Lower leg skin (tissue), 4 donors: ENCODE results near the gene PRKCE. TPM values are rescaled to one million over a fixed set of nuclear protein-coding genes. Genes with fewer than 3 reads are reported as not detected.

Source experiments
- DNase-seq, 2 donors: peaks; one replicate each; pipeline ENCODE4 v3.0.0-alpha.2; 2019; ENCODE audit warnings: low spot score in 2 of 2
- H3K4me3 ChIP-seq: fragments of 200-600 bp; sonication (generic); 2 replicates; pipeline ENCODE4 v1.5.1; 2017; ENCODE audit warnings: mild to moderate bottlenecking, low read depth; ENCODE audit not compliant: poor library complexity, severe bottlenecking
- POLR2A ChIP-seq, 2 donors: fragments of 450-650 bp; IDR thresholded peaks; one replicate each; pipeline ENCODE4 v1.6.1; 2016 to 2017; ENCODE audit warnings: antibody characterized with exemption in 2 of 2, mild to moderate bottlenecking in 1 of 2, moderate library complexity in 1 of 2
- WGBS, 2 donors: methylation state at CpG; one replicate each; pipeline ENCODE4 v1.1.5; 2018; 5-methylcytosine and 5-hydroxymethylcytosine counted together
- intact Hi-C: fragments of 100-400 bp; cut with DNase I; formaldehyde crosslinking; loops from one replicate; pipeline ENCODE4 v1.15.0; 2023; ENCODE audit warnings: low total_unique reads
- total RNA-seq, 4 donors: library from RNA; depleted of rRNA; stranded (reverse); fragments of >200 nt; gene quantifications; one replicate each; pipeline ENCODE4 v1.1.0, GENCODE V29; 2016
- TF ChIP-seq, protein P1 (sequence below), 3 donors: fragments of 450-650 bp; IDR thresholded peaks; one replicate each; pipeline ENCODE4 v1.5.1; 2016; ENCODE audit warnings: antibody characterized with exemption in 3 of 3, mild to moderate bottlenecking in 3 of 3, moderate library complexity in 2 of 3

PRKCE gene
- total RNA-seq, 4 donors from 2014 or later: 3.5 to 10.3 (median 6.1) TPM

DNA sequence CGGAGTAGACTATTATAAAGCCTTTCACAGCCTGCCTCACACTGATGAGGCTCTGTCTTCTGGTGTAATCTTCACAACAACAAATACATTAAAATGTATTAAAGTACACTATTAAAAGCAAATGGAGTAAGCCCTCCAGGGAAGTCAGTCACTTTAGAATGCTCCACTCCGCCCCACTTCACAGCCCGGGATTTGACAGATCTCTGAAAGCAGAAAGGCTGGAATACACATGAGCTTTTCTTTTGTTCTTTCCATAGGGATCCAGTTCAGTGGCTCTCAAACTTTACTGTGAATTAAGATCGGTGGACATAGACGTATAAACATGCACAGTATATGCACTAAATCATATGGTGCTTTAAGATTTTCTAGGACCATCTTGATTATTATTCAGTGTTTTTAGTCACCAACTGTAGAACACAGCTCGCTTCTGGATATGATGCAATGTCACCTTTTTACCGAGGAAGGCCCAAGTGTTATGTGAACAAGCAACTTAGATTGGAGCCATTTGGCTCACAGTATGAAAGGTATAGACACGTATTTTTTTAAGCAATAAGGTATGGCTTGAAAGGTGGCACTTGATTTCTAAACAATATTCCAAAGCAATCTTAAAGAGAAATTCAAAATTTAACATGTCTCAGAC lies 151.1 kb downstream of the PRKCE start:
- DNase-seq: no peak
- intact Hi-C loops: no loop called here
- TF ChIP-seq POLR2A (IDR thresholded peaks at IDR 0.05): no peak
- TF ChIP-seq, protein P1, sequence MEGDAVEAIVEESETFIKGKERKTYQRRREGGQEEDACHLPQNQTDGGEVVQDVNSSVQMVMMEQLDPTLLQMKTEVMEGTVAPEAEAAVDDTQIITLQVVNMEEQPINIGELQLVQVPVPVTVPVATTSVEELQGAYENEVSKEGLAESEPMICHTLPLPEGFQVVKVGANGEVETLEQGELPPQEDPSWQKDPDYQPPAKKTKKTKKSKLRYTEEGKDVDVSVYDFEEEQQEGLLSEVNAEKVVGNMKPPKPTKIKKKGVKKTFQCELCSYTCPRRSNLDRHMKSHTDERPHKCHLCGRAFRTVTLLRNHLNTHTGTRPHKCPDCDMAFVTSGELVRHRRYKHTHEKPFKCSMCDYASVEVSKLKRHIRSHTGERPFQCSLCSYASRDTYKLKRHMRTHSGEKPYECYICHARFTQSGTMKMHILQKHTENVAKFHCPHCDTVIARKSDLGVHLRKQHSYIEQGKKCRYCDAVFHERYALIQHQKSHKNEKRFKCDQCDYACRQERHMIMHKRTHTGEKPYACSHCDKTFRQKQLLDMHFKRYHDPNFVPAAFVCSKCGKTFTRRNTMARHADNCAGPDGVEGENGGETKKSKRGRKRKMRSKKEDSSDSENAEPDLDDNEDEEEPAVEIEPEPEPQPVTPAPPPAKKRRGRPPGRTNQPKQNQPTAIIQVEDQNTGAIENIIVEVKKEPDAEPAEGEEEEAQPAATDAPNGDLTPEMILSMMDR (IDR thresholded peaks at IDR 0.05): no peak
- H3K4me3 ChIP-seq: no peak overlapping the region
- WGBS, 2 donors: 86 to 88% methylated on average over 8 of the region's 8 CpGs

DNA sequence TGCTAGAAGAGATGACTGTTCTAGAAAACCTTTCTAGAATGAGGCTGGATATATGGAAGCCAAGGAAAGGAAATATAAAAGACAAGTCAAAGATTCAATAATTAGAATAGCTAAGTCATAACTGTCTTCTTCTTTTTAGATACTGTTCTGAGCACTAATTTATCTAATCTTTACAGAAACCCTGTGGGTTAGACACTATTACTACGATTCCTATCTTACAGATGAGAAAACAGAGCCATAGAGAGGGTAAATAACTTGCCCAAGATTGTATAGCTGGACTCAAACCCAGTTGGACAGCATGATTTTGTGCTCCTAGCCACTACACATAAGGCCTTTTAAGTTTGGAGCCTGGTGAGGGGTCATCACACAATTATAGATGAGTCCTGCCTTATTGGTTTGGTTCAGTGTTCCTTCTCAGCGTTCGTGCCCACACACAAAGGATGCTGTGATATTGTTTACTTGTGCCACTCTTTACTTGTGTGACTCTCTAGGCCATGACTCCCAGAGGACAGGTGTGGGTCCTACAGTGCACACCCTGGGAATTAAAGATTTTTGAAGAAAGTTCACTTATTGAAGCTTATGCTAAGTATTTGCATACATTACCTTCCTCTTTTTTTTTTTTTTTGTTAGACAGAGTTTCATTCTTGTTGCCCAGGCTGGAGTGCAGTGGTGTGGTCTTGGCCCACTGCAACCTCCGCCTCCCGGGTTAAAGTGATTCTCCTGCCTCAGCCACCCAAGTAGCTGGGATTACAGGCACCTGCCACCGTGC lies 153.7 kb downstream of the PRKCE start:
- no peak for DNase-seq
- no peak overlapping the region for H3K4me3 ChIP-seq
- TF ChIP-seq POLR2A (IDR thresholded peaks at IDR 0.05): no peak
- TF ChIP-seq, protein P1 (IDR thresholded peaks at IDR 0.05): no peak
- WGBS, 2 donors: 94% methylated on average over 6 of the region's 6 CpGs
- intact Hi-C loops: no loop called here

GRCh38 chr2:45806563-45807358 lies 155.3 kb downstream of the PRKCE start:
- intact Hi-C loops: no loop called here
- no peak overlapping the region for H3K4me3 ChIP-seq
- TF ChIP-seq POLR2A (IDR thresholded peaks at IDR 0.05): no peak
- TF ChIP-seq, protein P1 (IDR thresholded peaks at IDR 0.05): no peak
- no peak for DNase-seq
- 89 to 91% methylated on average over 8 of the region's 8 CpGs for WGBS, 2 donors

GRCh38 chr2:45808294-45808800 lies 156.9 kb downstream of the PRKCE start:
- no peak for TF ChIP-seq POLR2A (IDR thresholded peaks at IDR 0.05)
- TF ChIP-seq, protein P1 (IDR thresholded peaks at IDR 0.05): no peak
- DNase-seq: no peak
- 69 to 73% methylated on average over 4 of the region's 4 CpGs for WGBS, 2 donors
- H3K4me3 ChIP-seq: no peak overlapping the region
- intact Hi-C loops: no loop called here

GRCh38 chr2:45809205-45809604 lies 157.7 kb downstream of the PRKCE start:
- TF ChIP-seq, protein P1 (IDR thresholded peaks at IDR 0.05): no peak
- no peak for TF ChIP-seq POLR2A (IDR thresholded peaks at IDR 0.05)
- no peak for DNase-seq
- intact Hi-C loops: no loop called here
- H3K4me3 ChIP-seq: no peak overlapping the region
- WGBS, 2 donors: 59 to 63% methylated on average over 4 of the region's 4 CpGs
